Right lobe of liver (tissue), 6 donors: Measurements from ENCODE around the gene CDC20. TPM values are rescaled to one million over a fixed set of nuclear protein-coding genes. Genes with fewer than 3 reads are reported as not detected.
A peak's percentile ranks its signal among the peaks of the same experiment; 100 is the strongest.

Experiments
- ATAC-seq, 4 donors: fragments of 200-7000 bp; cut with Tn5 transposase; one replicate each; pipeline ENCODE4 v1.9.1; 2020; ENCODE audit warnings: mild to moderate bottlenecking in 4 of 4, moderate library complexity in 4 of 4
- DNase-seq, 3 donors: peaks; one replicate each; pipeline ENCODE4 v3.0.0-alpha.2; 2020
- H3K27ac ChIP-seq, 3 donors: fragments of 200-600 bp; one replicate each; pipeline ENCODE4 v1.8.0; 2022
- H3K27me3 ChIP-seq, 2 donors: fragments of 200-600 bp; one replicate each; pipeline ENCODE4 v1.8.0; 2022
- H3K36me3 ChIP-seq, 4 donors: fragments of 200-600 bp; sonication (generic) in 1 of 4; one replicate each; pipeline versions ENCODE4 v1.5.1 to v1.8.0; 2017 to 2022; ENCODE audit warnings: control low read depth in 1 of 4
- H3K4me1 ChIP-seq, 4 donors: fragments of 200-600 bp; sonication (generic) in 1 of 4; one replicate each; pipeline versions ENCODE4 v1.5.1 to v1.8.0; 2017 to 2022; ENCODE audit warnings: control low read depth in 1 of 4
- H3K4me3 ChIP-seq, 3 donors: fragments of 200-600 bp; one replicate each; pipeline ENCODE4 v1.8.0; 2022
- H3K9me3 ChIP-seq, 4 donors: fragments of 200-600 bp; sonication (generic) in 1 of 4; one replicate each; pipeline versions ENCODE4 v1.5.1 to v1.8.0; 2017 to 2022; ENCODE audit warnings: control low read depth in 1 of 4
- CTCF ChIP-seq, 4 donors: fragments of 200-600 bp in 3 of 4; fragments of 450-650 bp in 1 of 4; IDR thresholded peaks; one replicate each; pipeline versions ENCODE4 v1.5.1 to v1.8.0; 2016 to 2022; ENCODE audit warnings: antibody characterized with exemption in 4 of 4, mild to moderate bottlenecking in 2 of 4
- POLR2A ChIP-seq: fragments of 450-650 bp; IDR thresholded peaks from one replicate; pipeline ENCODE4 v1.6.1; 2017; ENCODE audit warnings: antibody characterized with exemption, mild to moderate bottlenecking
- WGBS: methylation state at CpG from one replicate; pipeline ENCODE4 v1.1.6; 2018; ENCODE audit warnings: low coverage, low lambda C conversion rate; ENCODE audit not compliant: insufficient coverage; ENCODE audit errors: missing lambda C conversion rate; 5-methylcytosine and 5-hydroxymethylcytosine counted together
- intact Hi-C, 2 donors: fragments of 100-400 bp; cut with DNase I; formaldehyde crosslinking; loops; one replicate each; pipeline versions ENCODE4 v1.11.2 to v1.14.1; 2022
- long read RNA-seq: library from polyadenylated mRNA; unstranded; transcript quantifications from one replicate; pipeline ENCODE4 v2.0.0, GENCODE V29; 2019
- total RNA-seq, 6 experiments: library from RNA; depleted of rRNA in 2 of 6; stranded (reverse); fragments of >200 nt in 2 of 6; fragmentation: NEBNext Ultra II Directional in 3 of 6; extraction: Animal tissue kit (Norgen Biotek cat#: 25700) in 3 of 6; gene quantifications; one replicate each; pipeline versions ENCODE4 v1.1.0 to v1.2.4, GENCODE V29; 2016 to 2023
- donor health status: DM: no; HTN: yes; CAD: no.
- donor health status: DM: no; HTN: no; CAD: no.
- donor health status: DM: no; HTN: no; CAD: no.
- donor health status: DM: no; HTN: yes; CAD: no.
- donor health status: DM: no; HTN: yes; CAD: no.

CDC20 gene
- total RNA-seq: 1 to 10 TPM in 4 of 6 experiments, under 1 TPM in 1, not detected in 1; 0.49 to 5.3 (median 2.3) TPM
- long read RNA-seq: 0 reads

GRCh38 chr1:43358746-43359693 is at the start of gene CDC20:
Gene CDC20 (plus strand): TSS chr1:43358981. CDS start chr1:43359216, 235 bp downstream.
- peaks cover 0 to 21% (median 8%) of the 10 kb centered on the region in 4 donors for H3K36me3 ChIP-seq
- ATAC-seq (peak; percentile 98 to 99 (median 99)), DNase-seq (peak; percentile 98 to 99 (median 98))
- H3K9me3 ChIP-seq: no peaks in the 10 kb centered on the region
- intact Hi-C loops: no loop called here
- no peak for TF ChIP-seq POLR2A
- no peak for TF ChIP-seq CTCF (IDR thresholded peaks at IDR 0.05)
- peak within 1 kb of the TSS; percentile 41 to 70 (median 69) for H3K4me3 ChIP-seq
- H3K27me3 ChIP-seq: no peaks in the 10 kb centered on the region
- WGBS: 1% methylated on average over 14 of the region's 59 CpGs
- peak within 1 kb of the TSS; percentile 50 to 58 (median 53) for H3K27ac ChIP-seq
- H3K4me1 ChIP-seq: peaks cover 0 to 13% (median 5%) of the 10 kb centered on the region in 4 donors

GRCh38 chr1:43309405-43310025 is 49.3 kb upstream of the CDC20 start:
- ATAC-seq (no peak), DNase-seq (peak in 1 of 3 donors; percentile 35)
- Histone ChIP-seq H3K36me3 (no peaks in the 10 kb centered on the region), H3K4me3 (no peak overlapping the region), H3K4me1 (peaks cover 0 to 29% (median 14%) of the 10 kb centered on the region in 4 donors), H3K27ac (no peak overlapping the region), H3K9me3 (no peaks in the 10 kb centered on the region), H3K27me3 (no peaks in the 10 kb centered on the region)
- no peak for TF ChIP-seq POLR2A
- no peak for TF ChIP-seq CTCF (IDR thresholded peaks at IDR 0.05)
- 81% methylated on average over 3 of the region's 13 CpGs for WGBS
- intact Hi-C loops: no loop called here

GRCh38 chr1:43311521-43311920 is 47.3 kb upstream of the CDC20 start:
- no peak for TF ChIP-seq POLR2A
- no peak for TF ChIP-seq CTCF (IDR thresholded peaks at IDR 0.05)
- H3K4me1 ChIP-seq: peaks cover 0 to 29% (median 14%) of the 10 kb centered on the region in 4 donors
- ATAC-seq (no peak), DNase-seq (peak in 1 of 3 donors; percentile 53)
- no peaks in the 10 kb centered on the region for H3K36me3 ChIP-seq
- H3K9me3 ChIP-seq: no peaks in the 10 kb centered on the region
- WGBS: 73% methylated on average over 3 of the region's 9 CpGs
- H3K27ac ChIP-seq: no peak overlapping the region
- no peak overlapping the region for H3K4me3 ChIP-seq
- no peaks in the 10 kb centered on the region for H3K27me3 ChIP-seq
- intact Hi-C loops: no loop called here

GRCh38 chr1:43312212-43312623 is 46.6 kb upstream of the CDC20 start:
- Histone ChIP-seq H3K4me1 (peaks cover 0 to 29% (median 14%) of the 10 kb centered on the region in 4 donors), H3K36me3 (no peaks in the 10 kb centered on the region), H3K9me3 (no peaks in the 10 kb centered on the region), H3K4me3 (peak overlapping the region in 1 of 3 donors; percentile 19), H3K27ac (peak overlapping the region in 2 of 3 donors; percentile 49 to 64), H3K27me3 (no peaks in the 10 kb centered on the region)
- intact Hi-C loops: no loop called here
- ATAC-seq: peak; percentile 11 to 60 (median 51)
- TF ChIP-seq POLR2A (no peak), CTCF (IDR thresholded peaks at IDR 0.05) (no peak)
- DNase-seq: peak in 2 of 3 donors; percentile 68 to 70
- 48% methylated on average over 4 of the region's 19 CpGs for WGBS
